Measurements from ENCODE around the gene UBE4A.

Gene UBE4A

DNA sequence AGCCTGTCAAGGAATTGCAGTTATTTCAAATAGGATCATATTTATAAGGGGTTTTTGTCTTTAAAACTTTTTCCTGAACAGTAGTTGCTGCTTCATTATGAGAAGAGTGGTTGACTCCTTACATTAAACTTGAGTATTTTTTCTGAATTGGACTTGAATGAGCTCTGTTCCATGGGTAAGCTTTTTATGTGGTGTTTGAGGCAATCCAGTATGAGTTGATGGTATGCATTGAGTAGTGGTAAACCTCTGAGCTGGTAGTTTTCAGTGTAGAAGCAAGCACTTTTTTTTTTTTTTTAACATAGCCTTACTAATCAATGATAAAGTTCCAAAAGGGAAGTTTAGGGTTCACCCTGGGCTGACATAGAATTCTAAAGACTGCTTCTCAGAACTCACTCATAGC is 80.2 kb downstream of the UBE4A start:
- no peak for DNase-seq

GRCh38 chr11:118441770-118442275 is 82.4 kb downstream of the UBE4A start:
- DNase-seq, result no peak

DNA sequence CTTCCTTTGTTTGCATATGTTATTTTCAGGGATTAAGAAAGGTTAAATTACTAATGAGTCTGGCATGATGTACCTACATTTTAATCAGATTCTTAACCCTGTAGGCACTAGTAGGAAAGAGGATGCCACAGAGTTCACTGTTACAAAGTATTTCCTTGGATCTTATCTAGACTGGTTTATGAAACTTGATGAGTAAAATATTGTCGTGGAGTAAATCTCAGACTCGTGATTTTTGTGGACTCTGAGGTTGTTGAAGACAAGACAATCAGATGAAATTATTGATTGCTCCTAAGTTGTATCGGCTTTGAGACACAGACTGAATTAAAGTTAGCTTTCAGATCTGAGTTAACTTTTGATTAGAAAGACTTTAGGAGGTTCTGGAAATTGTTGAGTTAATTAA is 82.9 kb downstream of the UBE4A start:
- no peak for DNase-seq

DNA sequence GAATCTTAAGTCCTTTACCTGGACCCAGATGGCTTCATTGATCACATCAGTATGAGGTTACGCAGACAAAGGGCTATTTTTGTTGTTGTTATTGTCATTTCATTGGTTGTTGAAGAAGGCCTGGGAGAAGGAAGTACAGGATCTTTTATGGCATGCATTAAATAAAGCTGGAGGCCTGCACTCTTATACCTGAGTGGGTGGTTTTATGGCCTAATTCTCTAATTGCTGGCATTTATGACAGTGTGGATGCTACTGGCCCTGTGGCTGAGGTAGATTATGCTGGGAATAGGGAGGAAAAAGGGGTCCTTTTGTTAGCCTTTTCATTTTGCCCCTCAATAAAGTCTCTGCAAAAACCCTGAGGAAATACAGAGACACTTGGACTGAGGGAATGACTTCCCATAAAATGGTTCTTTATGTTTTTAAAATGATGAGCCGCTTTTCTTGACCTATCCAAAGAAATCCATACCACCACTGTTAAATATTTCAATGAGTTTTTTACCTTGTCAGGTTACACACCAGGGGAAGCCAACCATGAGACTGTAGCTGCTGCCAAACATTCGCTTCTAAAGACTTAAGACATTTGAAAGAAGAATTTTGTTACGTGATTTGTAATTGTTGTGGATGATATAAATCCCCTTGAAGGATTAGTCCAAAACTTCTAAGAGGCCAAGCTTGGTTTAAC is 83.6 kb downstream of the UBE4A start:
- DNase-seq, result no peak

GRCh38 chr11:118443590-118444218 is 84.3 kb downstream of the UBE4A start:
- no peak for DNase-seq

GRCh38 chr11:118447423-118447822 is 88.0 kb downstream of the UBE4A start:
- DNase-seq, result no peak

GRCh38 chr11:118448294-118448693 is 88.9 kb downstream of the UBE4A start:
- no peak for DNase-seq
